Pancreas (tissue), 10 donors: Measurements from ENCODE around the gene DGKG. TPM values are rescaled to one million over a fixed set of nuclear protein-coding genes. Genes with fewer than 3 reads are reported as not detected.

ENCODE experiments used
- ATAC-seq, 4 donors: fragments of 200-7000 bp; cut with Tn5 transposase; one replicate each; pipeline versions ENCODE4 v1.8.0 to v1.9.1; 2020; ENCODE audit warnings: mild to moderate bottlenecking in 4 of 4, moderate library complexity in 4 of 4
- DNase-seq, 6 donors: peaks; one replicate each; pipeline ENCODE4 v3.0.0-alpha.2; 2020
- FAIRE-seq: peaks from 2 replicates; lab custom pipeline; 2012; peaks lifted over from hg19 to GRCh38; lab: Jason Lieb, UNC
- H3K27ac ChIP-seq, 4 donors: fragments of 200-600 bp; sonication (generic); 1 replicate in 3 of 4; 2 replicates in 1 of 4; pipeline versions ENCODE4 v1.5.0 to v1.8.0; 2020
- H3K27me3 ChIP-seq, 4 donors: fragments of 200-600 bp; one replicate each; pipeline ENCODE4 v1.8.0; 2021
- H3K36me3 ChIP-seq, 3 donors: fragments of 200-600 bp; sonication (generic) in 1 of 3; one replicate each; pipeline versions ENCODE4 v1.5.0 to v1.8.0; 2020 to 2021
- H3K4me1 ChIP-seq, 3 donors: fragments of 200-600 bp; one replicate each; pipeline ENCODE4 v1.8.0; 2021
- H3K4me3 ChIP-seq, 4 donors: fragments of 200-600 bp; sonication (generic) in 2 of 4; one replicate each; pipeline versions ENCODE4 v1.5.0 to v1.8.0; 2020 to 2021
- H3K9me3 ChIP-seq, 4 donors: fragments of 200-600 bp; one replicate each; pipeline ENCODE4 v1.8.0; 2021
- CTCF ChIP-seq, 4 donors: fragments of 200-600 bp; sonication (generic) in 3 of 4; IDR thresholded peaks; one replicate each; pipeline versions ENCODE4 v1.5.0 to v1.8.0; 2021; ENCODE audit warnings: antibody characterized with exemption in 4 of 4
- WGBS, 2 donors: extraction: QIAGEN DNeasy Blood & Tissue Kit; methylation state at CpG; one replicate each; pipeline ENCODE4 v1.1.7; 2013; 5-methylcytosine and 5-hydroxymethylcytosine counted together
- intact Hi-C, 3 donors: fragments of 100-400 bp; cut with DNase I; formaldehyde crosslinking; loops; one replicate each; pipeline versions ENCODE4 v1.11.1 to v1.14.2; 2022
- polyA plus RNA-seq, 2 donors: library from polyadenylated mRNA; stranded (reverse); fragments of 200-250 nt; gene quantifications; one replicate each; pipeline ENCODE4 v1.2.3, GENCODE V29; 2013
- total RNA-seq, 6 donors: library from RNA; stranded (reverse); fragmentation: NEBNext Ultra II Directional in 4 of 6; extraction: Animal tissue kit (Norgen Biotek cat#: 25700) in 4 of 6; gene quantifications; one replicate each; pipeline versions ENCODE4 v1.2.1 to v1.2.4, GENCODE V29; 2021 to 2023
- donor health status: healthy with polysubstance abuse.
- donor health status: DM: no; HTN: no; CAD: no; lungs with moderate emphysema.
- donor health status: DM: no; HTN: no; CAD: no.
- donor health status: control.
- donor health status: control.
- donor health status: Bipolar disorder and iron deficiency.
- donor health status: DM: yes; HTN: yes; CAD: no.
- donor health status: DM: no; HTN: no; CAD: no.
- donor health status: DM: no; HTN: no; CAD: no.
- donor health status: DM: yes; HTN: yes; CAD: no.

Gene DGKG
- total and polyA plus RNA-seq, 8 donors, result 0.16 to 2.0 (median 0.88) TPM

GRCh38 chr3:186290796-186291195 is 71.2 kb downstream of the DGKG start:
- intact Hi-C loops, result no loop called here
- H3K9me3 ChIP-seq, result no peaks in the 10 kb centered on the region
- no peak for FAIRE-seq
- 77 to 86% methylated on average over 2 of the region's 2 CpGs for WGBS, 2 donors
- TF ChIP-seq CTCF (IDR thresholded peaks at IDR 0.05), result no peak
- no peak for DNase-seq
- no peak overlapping the region for H3K27ac ChIP-seq
- ATAC-seq, result no peak
- H3K36me3 ChIP-seq, result no peaks in the 10 kb centered on the region
- H3K4me3 ChIP-seq, result no peak overlapping the region
- H3K27me3 ChIP-seq, result no peaks in the 10 kb centered on the region
- H3K4me1 ChIP-seq, result peaks cover 0 to 8% (median 5%) of the 10 kb centered on the region in 3 donors

GRCh38 chr3:186287711-186288110 is 74.3 kb downstream of the DGKG start:
- peak in 1 of 4 donors; percentile 28 for ATAC-seq
- H3K36me3 ChIP-seq, result no peaks in the 10 kb centered on the region
- FAIRE-seq, result no peak
- TF ChIP-seq CTCF (IDR thresholded peaks at IDR 0.05), result no peak
- intact Hi-C loops, result no loop called here
- DNase-seq, result no peak
- peaks cover 0 to 8% (median 5%) of the 10 kb centered on the region in 3 donors for H3K4me1 ChIP-seq
- no peak overlapping the region for H3K4me3 ChIP-seq
- no peak overlapping the region for H3K27ac ChIP-seq
- no peaks in the 10 kb centered on the region for H3K27me3 ChIP-seq
- no peaks in the 10 kb centered on the region for H3K9me3 ChIP-seq

GRCh38 chr3:186286114-186286513 is 75.9 kb downstream of the DGKG start:
- no peak for TF ChIP-seq CTCF (IDR thresholded peaks at IDR 0.05)
- FAIRE-seq, result no peak
- 88 to 92% methylated on average over 5 of the region's 5 CpGs for WGBS, 2 donors

GRCh38 chr3:186284661-186285060 is 77.4 kb downstream of the DGKG start:
- WGBS, 2 donors, result 79 to 83% methylated on average over 6 of the region's 6 CpGs
- no peak for FAIRE-seq
- Histone ChIP-seq H3K27me3 (no peaks in the 10 kb centered on the region), H3K36me3 (no peaks in the 10 kb centered on the region), H3K27ac (no peak overlapping the region), H3K9me3 (no peaks in the 10 kb centered on the region), H3K4me1 (peaks cover 0 to 8% (median 5%) of the 10 kb centered on the region in 3 donors), H3K4me3 (no peak overlapping the region)
- intact Hi-C loops, result no loop called here
- TF ChIP-seq CTCF (IDR thresholded peaks at IDR 0.05), result no peak
- DNase-seq, result no peak
- ATAC-seq, result no peak

More at GRCh38 chr3:186286114-186286513, 75.9 kb downstream of the DGKG start:
- Histone ChIP-seq H3K27ac (no peak overlapping the region), H3K4me1 (peaks cover 0 to 8% (median 5%) of the 10 kb centered on the region in 3 donors), H3K4me3 (no peak overlapping the region), H3K27me3 (no peaks in the 10 kb centered on the region), H3K36me3 (no peaks in the 10 kb centered on the region), H3K9me3 (no peaks in the 10 kb centered on the region)
- no peak for ATAC-seq
- intact Hi-C loops, result no loop called here
- DNase-seq, result no peak

- Histone ChIP-seq H3K4me1 (peaks cover 0 to 8% (median 5%) of the 10 kb centered on the region in 3 donors), H3K9me3 (no peaks in the 10 kb centered on the region), H3K4me3 (no peak overlapping the region), H3K27me3 (no peaks in the 10 kb centered on the region), H3K36me3 (no peaks in the 10 kb centered on the region), H3K27ac (no peak overlapping the region)
- DNase-seq, result no peak
- 94 to 96% methylated on average over 8 of the region's 8 CpGs for WGBS, 2 donors
- TF ChIP-seq CTCF (IDR thresholded peaks at IDR 0.05), result no peak
- no peak for ATAC-seq
- intact Hi-C loops, result no loop called here
- FAIRE-seq, result no peak
Observed at GRCh38 chr3:186284349-186284652, 77.7 kb downstream of the DGKG start.
